Esophagus muscularis mucosa (tissue), 4 donors: ENCODE results near the gene MAMLD1. TPM values are rescaled to one million over a fixed set of nuclear protein-coding genes. Genes with fewer than 3 reads are reported as not detected.

Source experiments
- DNase-seq: peaks from one replicate; pipeline ENCODE4 v3.0.0-alpha.2; 2017; ENCODE audit errors: extremely low spot score
- H3K27ac ChIP-seq, 4 donors: fragments of 200-600 bp; sonication (generic); replicated peaks in 1 of 4; 1 replicate in 3 of 4; 2 replicates in 1 of 4; pipeline ENCODE4 v1.5.1; 2016 to 2019; ENCODE audit warnings: mild to moderate bottlenecking in 1 of 4
- H3K27me3 ChIP-seq, 4 donors: fragments of 200-600 bp; sonication (generic); one replicate each; pipeline versions ENCODE4 v1.5.1 to v1.6.0; 2016 to 2019
- H3K36me3 ChIP-seq, 4 donors: fragments of 200-600 bp; sonication (generic); one replicate each; pipeline ENCODE4 v1.5.1; 2016 to 2019
- H3K4me1 ChIP-seq, 4 donors: fragments of 200-600 bp; sonication (generic); one replicate each; pipeline ENCODE4 v1.5.1; 2016 to 2019
- H3K4me3 ChIP-seq, 4 donors: fragments of 200-600 bp; sonication (generic); 1 replicate in 2 of 4; 2 replicates in 2 of 4; pipeline ENCODE4 v1.5.1; 2016 to 2019; ENCODE audit warnings: mild to moderate bottlenecking in 4 of 4, moderate library complexity in 1 of 4
- H3K9me3 ChIP-seq, 4 donors: fragments of 200-600 bp; sonication (generic); 1 replicate in 3 of 4; 2 replicates in 1 of 4; pipeline ENCODE4 v1.5.1; 2016 to 2019
- EP300 ChIP-seq: sonication (generic); formaldehyde crosslinking; IDR thresholded peaks from one replicate; pipeline ENCODE4 v1.6.1; 2017; ENCODE audit warnings: antibody characterized with exemption
- POLR2A ChIP-seq: fragments of 450-650 bp; IDR thresholded peaks from one replicate; pipeline ENCODE4 v1.6.1; 2017; ENCODE audit warnings: antibody characterized with exemption, moderate library complexity, mild to moderate bottlenecking, low read depth
- POLR2AphosphoS5 ChIP-seq, 2 donors: sonication (generic); formaldehyde crosslinking; IDR thresholded peaks; one replicate each; pipeline ENCODE4 v1.6.1; 2017; ENCODE audit warnings: antibody characterized with exemption in 2 of 2
- WGBS: methylation state at CpG from one replicate; pipeline ENCODE4 v1.1.5; 2018; 5-methylcytosine and 5-hydroxymethylcytosine counted together
- intact Hi-C: fragments of 100-400 bp; cut with DNase I; formaldehyde crosslinking; loops from one replicate; pipeline ENCODE4 v1.15.1; 2023
- total RNA-seq, 4 donors: library from RNA; depleted of rRNA; stranded (reverse); fragments of >200 nt; gene quantifications; one replicate each; pipeline versions ENCODE4 v1.1.0 to v1.2.1, GENCODE V29; 2016
- TF ChIP-seq, protein P1 (sequence below), 3 experiments: fragments of 200-600 bp in 2 of 3; fragments of 450-650 bp in 1 of 3; sonication (generic) in 2 of 3; IDR thresholded peaks; one replicate each; pipeline ENCODE4 v1.5.1; 2017 to 2019; ENCODE audit warnings: antibody characterized with exemption in 3 of 3, mild to moderate bottlenecking in 2 of 3, moderate library complexity in 1 of 3

The MAMLD1 gene
- total RNA-seq, 4 donors from 2014 or later, result 1.6 to 5.3 (median 3.3) TPM

DNA sequence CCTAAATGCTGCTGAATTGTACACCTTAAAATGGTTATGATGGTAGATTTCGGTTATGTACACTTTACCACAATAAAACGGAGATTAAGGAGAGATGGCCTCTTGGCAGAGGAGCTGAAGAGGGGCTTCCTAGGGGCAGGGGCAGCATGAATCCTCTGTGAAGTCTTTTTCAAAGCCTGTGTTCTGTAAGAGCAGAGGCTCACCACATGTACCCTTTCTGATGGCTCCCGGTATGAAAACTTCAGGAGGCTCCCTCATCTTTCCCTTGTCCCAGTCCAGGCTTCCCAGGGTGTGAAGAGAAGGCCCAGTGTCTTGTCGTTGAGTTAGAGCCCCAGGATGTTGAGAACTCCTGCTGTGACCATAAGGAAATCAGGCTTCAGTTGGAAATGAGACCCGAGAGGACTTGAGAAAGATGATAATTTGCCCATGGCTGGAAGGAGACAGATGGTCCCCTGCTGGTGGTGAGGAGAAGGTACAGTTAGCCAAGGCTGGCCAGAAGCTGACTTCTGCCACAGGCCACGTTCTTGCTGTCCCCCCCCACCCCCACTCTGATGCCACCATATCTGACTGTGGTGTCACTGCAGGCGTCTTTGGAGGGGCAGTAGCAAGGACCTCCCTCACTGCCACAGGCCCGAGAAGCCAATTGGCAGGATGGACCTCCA lies 173.5 kb downstream of the MAMLD1 start:
- no peak for DNase-seq
- Histone ChIP-seq H3K27me3 (no peaks in the 10 kb centered on the region), H3K4me3 (no peak overlapping the region), H3K4me1 (no peaks in the 10 kb centered on the region), H3K9me3 (peaks cover 0 to 15% (median 4%) of the 10 kb centered on the region in 4 donors), H3K36me3 (no peaks in the 10 kb centered on the region), H3K27ac (no peak overlapping the region)
- 62% methylated on average over 8 of the region's 8 CpGs for WGBS
- intact Hi-C loops, result no loop called here
- TF ChIP-seq POLR2A (no peak), POLR2AphosphoS5 (IDR thresholded peaks at IDR 0.05) (no peak), EP300 (no peak)
- TF ChIP-seq, protein P1, sequence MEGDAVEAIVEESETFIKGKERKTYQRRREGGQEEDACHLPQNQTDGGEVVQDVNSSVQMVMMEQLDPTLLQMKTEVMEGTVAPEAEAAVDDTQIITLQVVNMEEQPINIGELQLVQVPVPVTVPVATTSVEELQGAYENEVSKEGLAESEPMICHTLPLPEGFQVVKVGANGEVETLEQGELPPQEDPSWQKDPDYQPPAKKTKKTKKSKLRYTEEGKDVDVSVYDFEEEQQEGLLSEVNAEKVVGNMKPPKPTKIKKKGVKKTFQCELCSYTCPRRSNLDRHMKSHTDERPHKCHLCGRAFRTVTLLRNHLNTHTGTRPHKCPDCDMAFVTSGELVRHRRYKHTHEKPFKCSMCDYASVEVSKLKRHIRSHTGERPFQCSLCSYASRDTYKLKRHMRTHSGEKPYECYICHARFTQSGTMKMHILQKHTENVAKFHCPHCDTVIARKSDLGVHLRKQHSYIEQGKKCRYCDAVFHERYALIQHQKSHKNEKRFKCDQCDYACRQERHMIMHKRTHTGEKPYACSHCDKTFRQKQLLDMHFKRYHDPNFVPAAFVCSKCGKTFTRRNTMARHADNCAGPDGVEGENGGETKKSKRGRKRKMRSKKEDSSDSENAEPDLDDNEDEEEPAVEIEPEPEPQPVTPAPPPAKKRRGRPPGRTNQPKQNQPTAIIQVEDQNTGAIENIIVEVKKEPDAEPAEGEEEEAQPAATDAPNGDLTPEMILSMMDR (IDR thresholded peaks at IDR 0.05), result no peak

DNA sequence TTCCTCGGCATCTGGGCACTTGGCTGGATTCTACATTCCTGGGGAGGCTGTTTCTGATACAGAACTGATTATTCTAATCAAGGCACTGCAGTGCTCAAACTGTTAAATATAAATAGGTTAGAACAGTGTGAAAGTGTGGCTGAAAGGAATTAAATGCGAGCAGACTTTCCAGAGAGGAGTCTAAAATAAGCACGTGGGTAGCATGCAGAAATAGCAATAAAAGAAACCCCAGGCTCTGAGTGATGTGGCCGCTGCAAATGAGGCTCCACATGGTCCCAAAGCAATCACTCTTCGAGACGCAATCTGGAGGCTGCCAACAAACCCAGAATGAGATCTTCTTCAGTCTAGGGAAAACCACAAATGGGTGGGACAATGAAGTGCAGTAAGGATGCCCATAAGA lies 174.7 kb downstream of the MAMLD1 start:
- Histone ChIP-seq H3K27ac (no peak overlapping the region), H3K36me3 (no peaks in the 10 kb centered on the region), H3K9me3 (peaks cover 0 to 15% (median 4%) of the 10 kb centered on the region in 4 donors), H3K4me1 (no peaks in the 10 kb centered on the region), H3K27me3 (no peaks in the 10 kb centered on the region), H3K4me3 (no peak overlapping the region)
- WGBS, result 74% methylated on average over 6 of the region's 6 CpGs
- no peak for DNase-seq
- TF ChIP-seq, protein P1 (IDR thresholded peaks at IDR 0.05), result no peak
- no peak for TF ChIP-seq EP300
- TF ChIP-seq POLR2A, result no peak
- no peak for TF ChIP-seq POLR2AphosphoS5 (IDR thresholded peaks at IDR 0.05)
- intact Hi-C loops, result no loop called here

DNA sequence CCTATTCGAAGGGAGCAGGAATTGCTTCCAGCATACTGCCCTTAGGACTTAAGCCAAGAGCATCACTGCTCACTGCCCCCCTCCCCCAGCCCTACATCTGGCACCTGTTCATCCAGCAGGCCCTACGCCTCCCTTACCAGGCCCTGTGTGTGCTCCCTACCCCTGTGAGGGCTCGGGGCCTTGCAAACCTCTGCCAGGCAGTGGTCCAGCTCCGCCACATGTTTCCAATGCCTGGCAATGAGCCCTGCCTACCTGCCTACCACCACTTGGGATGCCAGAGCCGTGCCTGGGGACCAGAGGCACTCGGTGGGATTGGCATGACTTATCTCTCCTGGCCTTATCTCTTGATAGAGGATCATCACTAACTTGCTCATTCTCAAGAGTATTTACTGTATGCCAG lies 177.8 kb downstream of the MAMLD1 start:
- WGBS, result 73% methylated on average over 6 of the region's 6 CpGs
- no peak for DNase-seq
- Histone ChIP-seq H3K36me3 (no peaks in the 10 kb centered on the region), H3K9me3 (peaks cover 0 to 15% (median 4%) of the 10 kb centered on the region in 4 donors), H3K27me3 (no peaks in the 10 kb centered on the region), H3K27ac (no peak overlapping the region), H3K4me3 (no peak overlapping the region), H3K4me1 (peaks cover 0 to 3% (median under 1%) of the 10 kb centered on the region in 4 donors)
- intact Hi-C loops, result no loop called here
- no peak for TF ChIP-seq POLR2A
- TF ChIP-seq, protein P1 (IDR thresholded peaks at IDR 0.05), result no peak
- no peak for TF ChIP-seq POLR2AphosphoS5 (IDR thresholded peaks at IDR 0.05)
- no peak for TF ChIP-seq EP300

DNA sequence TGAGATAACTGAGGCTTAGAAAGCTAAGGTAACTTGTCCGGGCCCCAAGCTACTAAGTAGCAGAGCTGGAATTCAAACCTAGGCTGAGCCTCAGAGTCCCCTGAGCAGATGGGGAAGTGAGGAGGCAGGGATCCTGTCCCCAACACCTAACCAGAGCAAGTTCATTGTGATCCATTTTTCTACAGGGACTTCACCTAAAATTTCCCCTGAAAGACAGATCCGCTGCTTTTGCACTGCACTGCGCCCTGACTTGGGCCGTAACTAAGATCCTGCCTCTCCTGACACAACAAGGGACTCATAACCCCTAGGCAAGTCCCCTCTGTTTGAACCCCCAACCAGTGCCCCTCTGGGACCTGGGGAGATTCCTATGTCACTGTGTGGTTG lies 179.7 kb downstream of the MAMLD1 start:
- 96% methylated on average over 4 of the region's 4 CpGs for WGBS
- Histone ChIP-seq H3K4me3 (no peak overlapping the region), H3K9me3 (no peaks in the 10 kb centered on the region), H3K36me3 (no peaks in the 10 kb centered on the region), H3K4me1 (peaks cover 7 to 17% (median 16%) of the 10 kb centered on the region in 4 donors), H3K27ac (no peak overlapping the region), H3K27me3 (no peaks in the 10 kb centered on the region)
- DNase-seq, result no peak
- TF ChIP-seq POLR2A, result no peak
- no peak for TF ChIP-seq POLR2AphosphoS5 (IDR thresholded peaks at IDR 0.05)
- TF ChIP-seq, protein P1 (IDR thresholded peaks at IDR 0.05), result no peak
- no peak for TF ChIP-seq EP300
- intact Hi-C loops, result no loop called here
